ENCODE measurements around the gene UBL7. TPM values are rescaled to one million over a fixed set of nuclear protein-coding genes. Genes with fewer than 3 reads are reported as not detected.

UBL7 gene
- total RNA-seq, 1 donor from 2014 or later: 62.6 TPM

DNA sequence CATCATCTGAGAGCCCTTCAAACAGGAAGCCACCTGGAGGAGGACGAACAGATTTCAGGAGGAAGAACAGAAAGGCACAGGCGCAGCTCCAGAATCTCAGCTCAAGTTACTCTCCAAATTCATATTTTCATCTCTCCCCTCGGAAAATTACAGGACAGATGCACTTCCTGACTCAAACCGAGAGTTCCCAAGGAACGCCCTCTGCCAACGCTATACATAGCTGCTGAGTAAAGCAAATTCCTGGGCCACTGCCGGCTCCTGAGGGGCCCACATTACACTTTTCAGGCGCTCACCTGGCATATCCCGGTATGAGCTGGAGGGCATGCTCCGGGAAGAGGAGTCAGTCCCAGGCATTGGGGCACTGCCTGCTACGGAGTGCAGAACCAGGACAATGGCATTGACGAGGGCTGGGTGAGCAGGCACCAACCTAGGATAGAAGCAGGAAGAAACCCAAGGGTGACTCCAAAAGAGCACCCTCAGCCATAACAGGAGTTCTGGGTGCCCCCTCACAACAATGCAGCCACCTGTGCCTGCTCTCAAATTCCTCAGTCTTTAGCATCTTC, 11.2 kb downstream of the UBL7 start:
- no peaks in the 10 kb centered on the region for H3K27me3 Mint-ChIP-seq (ENCODE audit: unreplicated experiment)
- no peak overlapping the region for H3K4me3 Mint-ChIP-seq (ENCODE audit: unreplicated experiment)
- TF ChIP-seq, protein P1, sequence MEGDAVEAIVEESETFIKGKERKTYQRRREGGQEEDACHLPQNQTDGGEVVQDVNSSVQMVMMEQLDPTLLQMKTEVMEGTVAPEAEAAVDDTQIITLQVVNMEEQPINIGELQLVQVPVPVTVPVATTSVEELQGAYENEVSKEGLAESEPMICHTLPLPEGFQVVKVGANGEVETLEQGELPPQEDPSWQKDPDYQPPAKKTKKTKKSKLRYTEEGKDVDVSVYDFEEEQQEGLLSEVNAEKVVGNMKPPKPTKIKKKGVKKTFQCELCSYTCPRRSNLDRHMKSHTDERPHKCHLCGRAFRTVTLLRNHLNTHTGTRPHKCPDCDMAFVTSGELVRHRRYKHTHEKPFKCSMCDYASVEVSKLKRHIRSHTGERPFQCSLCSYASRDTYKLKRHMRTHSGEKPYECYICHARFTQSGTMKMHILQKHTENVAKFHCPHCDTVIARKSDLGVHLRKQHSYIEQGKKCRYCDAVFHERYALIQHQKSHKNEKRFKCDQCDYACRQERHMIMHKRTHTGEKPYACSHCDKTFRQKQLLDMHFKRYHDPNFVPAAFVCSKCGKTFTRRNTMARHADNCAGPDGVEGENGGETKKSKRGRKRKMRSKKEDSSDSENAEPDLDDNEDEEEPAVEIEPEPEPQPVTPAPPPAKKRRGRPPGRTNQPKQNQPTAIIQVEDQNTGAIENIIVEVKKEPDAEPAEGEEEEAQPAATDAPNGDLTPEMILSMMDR (IDR thresholded peaks at IDR 0.05; ENCODE audit: partially characterized antibody, unreplicated experiment): no peak
- H3K27ac Mint-ChIP-seq (ENCODE audit: unreplicated experiment): no peak overlapping the region
- H3K36me3 Mint-ChIP-seq (ENCODE audit: unreplicated experiment): no peaks in the 10 kb centered on the region
- no peak for DNase-seq
- peaks cover 2% of the 10 kb centered on the region for H3K9me3 Mint-ChIP-seq (ENCODE audit: unreplicated experiment)
- peaks cover 13% of the 10 kb centered on the region for H3K4me1 Mint-ChIP-seq (ENCODE audit: low read depth, unreplicated experiment)

DNA sequence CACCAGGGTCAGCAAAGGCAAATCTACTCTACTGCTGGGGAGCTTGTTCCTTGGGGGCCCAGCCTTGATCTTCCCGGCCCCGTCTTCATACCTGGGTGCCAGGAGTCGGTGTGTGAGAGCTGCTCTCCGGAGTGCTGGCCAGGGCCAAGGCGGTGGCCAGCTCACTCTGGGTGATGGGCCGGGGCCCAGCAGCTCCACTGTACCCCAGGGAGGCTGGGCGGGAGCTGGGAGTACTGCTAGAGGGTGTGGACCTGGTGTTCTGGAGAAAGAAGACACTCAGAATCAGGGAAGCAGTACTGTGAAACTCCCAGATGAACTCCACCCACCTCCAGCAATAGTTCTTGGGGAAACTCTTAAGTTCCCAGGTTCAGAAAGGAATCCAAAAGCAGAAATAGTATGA, 11.9 kb downstream of the UBL7 start:
- no peak overlapping the region for H3K4me3 Mint-ChIP-seq (ENCODE audit: unreplicated experiment)
- H3K36me3 Mint-ChIP-seq (ENCODE audit: unreplicated experiment): no peaks in the 10 kb centered on the region
- peaks cover 2% of the 10 kb centered on the region for H3K9me3 Mint-ChIP-seq (ENCODE audit: unreplicated experiment)
- no peak for DNase-seq
- no peak overlapping the region for H3K27ac Mint-ChIP-seq (ENCODE audit: unreplicated experiment)
- no peaks in the 10 kb centered on the region for H3K27me3 Mint-ChIP-seq (ENCODE audit: unreplicated experiment)
- TF ChIP-seq, protein P1 (IDR thresholded peaks at IDR 0.05; ENCODE audit: partially characterized antibody, unreplicated experiment): no peak
- peaks cover 13% of the 10 kb centered on the region for H3K4me1 Mint-ChIP-seq (ENCODE audit: low read depth, unreplicated experiment)

DNA sequence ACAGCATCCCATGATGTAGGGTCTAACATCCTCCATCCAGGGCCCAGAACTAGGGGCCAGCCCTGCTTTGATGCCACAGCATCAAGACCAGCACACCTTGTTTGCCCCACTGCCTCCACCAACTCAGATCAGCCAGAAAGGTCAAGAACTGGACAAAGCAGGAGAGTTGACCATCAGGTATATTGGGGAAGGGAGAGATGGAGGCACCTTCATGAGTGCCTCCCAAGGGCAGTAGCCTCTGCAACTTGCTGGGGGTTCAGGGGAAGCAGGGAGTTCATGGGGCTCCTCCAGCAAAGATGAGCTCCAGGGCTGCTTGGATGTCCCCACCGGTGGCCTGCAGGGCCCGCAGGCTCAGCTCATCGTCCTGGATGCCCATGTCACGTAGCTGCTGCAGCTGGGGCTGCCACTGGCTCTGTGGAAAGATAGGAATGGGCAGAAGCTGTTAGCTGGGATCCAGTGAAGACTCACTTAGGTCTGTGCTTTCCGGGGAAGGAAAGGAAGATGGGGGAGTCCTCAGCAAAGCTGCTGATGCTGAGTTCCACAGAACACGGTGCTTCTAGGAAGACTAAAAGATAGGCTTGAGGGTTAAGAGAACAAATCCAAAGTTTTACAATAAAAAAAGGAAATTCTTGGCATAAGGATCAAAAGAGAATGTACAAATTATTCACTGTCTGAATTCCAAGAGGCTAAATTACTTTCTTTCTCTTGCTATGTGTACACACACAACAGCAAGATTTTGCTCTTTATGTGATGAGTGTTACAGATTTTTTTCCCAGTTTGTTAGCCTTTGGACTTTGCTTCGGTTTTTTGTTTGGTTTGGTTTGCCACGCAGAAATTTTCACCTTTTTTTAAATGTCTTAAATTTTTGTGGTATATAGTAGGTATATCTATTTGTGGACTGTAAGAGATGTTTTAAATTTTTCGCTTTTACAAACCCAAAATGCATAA, 14.9 kb downstream of the UBL7 start:
- TF ChIP-seq, protein P1 (IDR thresholded peaks at IDR 0.05; ENCODE audit: partially characterized antibody, unreplicated experiment): no peak
- Mint-ChIP-seq H3K9me3 (ENCODE audit: unreplicated experiment) (peaks cover 2% of the 10 kb centered on the region), H3K4me1 (ENCODE audit: low read depth, unreplicated experiment) (peaks cover 3% of the 10 kb centered on the region), H3K27me3 (ENCODE audit: unreplicated experiment) (peaks cover 3% of the 10 kb centered on the region), H3K4me3 (ENCODE audit: unreplicated experiment) (no peak overlapping the region), H3K36me3 (ENCODE audit: unreplicated experiment) (no peaks in the 10 kb centered on the region), H3K27ac (ENCODE audit: unreplicated experiment) (no peak overlapping the region)
- DNase-seq: no peak

DNA sequence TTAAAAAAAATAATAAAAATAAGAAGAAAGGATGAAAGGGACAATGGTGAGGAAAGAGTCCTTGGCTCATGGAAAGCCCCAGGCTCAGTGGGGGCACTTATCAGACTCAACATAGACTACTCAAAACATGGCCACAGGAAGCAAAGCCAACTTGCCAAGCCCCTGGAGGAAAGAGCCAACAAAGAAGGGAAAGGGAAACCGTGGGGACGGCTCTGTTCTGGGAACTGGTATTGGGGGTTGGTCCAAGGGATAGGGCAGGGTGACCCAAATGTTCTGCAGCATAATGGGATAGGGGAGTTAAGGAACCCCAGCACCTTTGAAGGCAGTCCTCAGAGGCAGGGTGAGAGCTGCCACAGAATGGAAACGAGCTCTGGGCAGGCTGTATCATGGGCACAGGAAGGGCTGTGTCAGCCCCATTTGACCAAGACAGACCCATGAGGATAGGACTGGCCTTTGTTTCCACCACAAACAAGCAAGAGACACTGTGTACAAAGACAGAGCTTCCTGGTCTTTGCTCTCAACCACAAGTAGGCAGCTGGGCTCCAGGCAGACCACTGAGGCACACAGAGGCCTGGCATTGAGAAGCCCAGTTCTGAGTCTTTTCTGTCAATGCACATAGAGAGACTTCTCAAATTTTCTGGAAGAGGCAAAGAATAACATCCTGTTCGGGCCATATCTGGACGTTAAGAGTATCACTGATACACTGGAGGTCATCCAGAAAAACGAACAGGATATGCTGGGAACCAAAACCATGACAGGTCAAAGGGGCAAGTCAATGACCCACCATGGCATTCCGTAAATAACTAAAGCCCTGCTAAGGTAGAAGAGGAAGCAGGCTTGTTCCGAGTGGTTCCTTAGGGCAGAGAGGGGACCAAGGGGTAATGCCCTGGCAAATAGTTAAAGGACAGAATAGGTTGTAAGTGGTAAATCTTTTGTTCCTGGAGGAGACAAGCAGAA, 16.6 kb downstream of the UBL7 start:
- H3K4me1 Mint-ChIP-seq (ENCODE audit: low read depth, unreplicated experiment): peaks cover 3% of the 10 kb centered on the region
- H3K9me3 Mint-ChIP-seq (ENCODE audit: unreplicated experiment): peaks cover 2% of the 10 kb centered on the region
- TF ChIP-seq, protein P1 (IDR thresholded peaks at IDR 0.05; ENCODE audit: partially characterized antibody, unreplicated experiment): no peak
- no peaks in the 10 kb centered on the region for H3K36me3 Mint-ChIP-seq (ENCODE audit: unreplicated experiment)
- no peak overlapping the region for H3K27ac Mint-ChIP-seq (ENCODE audit: unreplicated experiment)
- no peak for DNase-seq
- H3K27me3 Mint-ChIP-seq (ENCODE audit: unreplicated experiment): peaks cover 3% of the 10 kb centered on the region
- no peak overlapping the region for H3K4me3 Mint-ChIP-seq (ENCODE audit: unreplicated experiment)

Data from glutamatergic neuron (in vitro differentiated cells).